ENCODE results near the gene MAPKBP1.

Gene MAPKBP1

GRCh38 chr15:41782371-41783282 lies 8.3 kb downstream of the MAPKBP1 start:
- DNase-seq = no peak

- no peak for DNase-seq
Observed at GRCh38 chr15:41783296-41783695, 9.0 kb downstream of the MAPKBP1 start.

GRCh38 chr15:41788262-41788661 lies 14.0 kb downstream of the MAPKBP1 start:
- DNase-seq = no peak

GRCh38 chr15:41789236-41789635 lies 15.0 kb downstream of the MAPKBP1 start:
- no peak for DNase-seq

GRCh38 chr15:41789662-41790061 lies 15.4 kb downstream of the MAPKBP1 start:
- DNase-seq = no peak

- DNase-seq = no peak
Observed at GRCh38 chr15:41790169-41790568, 15.9 kb downstream of the MAPKBP1 start.

GRCh38 chr15:41790756-41791546 lies 16.7 kb downstream of the MAPKBP1 start:
- no peak for DNase-seq

GRCh38 chr15:41791547-41791937 lies 17.3 kb downstream of the MAPKBP1 start:
- DNase-seq = no peak

- no peak for DNase-seq
Observed at GRCh38 chr15:41792000-41792637, 17.8 kb downstream of the MAPKBP1 start.

GRCh38 chr15:41794081-41794480 lies 19.8 kb downstream of the MAPKBP1 start:
- no peak for DNase-seq

GRCh38 chr15:41795996-41796856 lies 21.9 kb downstream of the MAPKBP1 start:
- no peak for DNase-seq

- no peak for DNase-seq
Observed at GRCh38 chr15:41797201-41797944, 23.1 kb downstream of the MAPKBP1 start.

- no peak for DNase-seq
Observed at GRCh38 chr15:41798607-41799487, 24.6 kb downstream of the MAPKBP1 start.

- no peak for DNase-seq
Observed at GRCh38 chr15:41799488-41799805, 25.2 kb downstream of the MAPKBP1 start.

- no peak for DNase-seq
Observed at GRCh38 chr15:41801185-41801584, 26.9 kb downstream of the MAPKBP1 start.

GRCh38 chr15:41801850-41802455 lies 27.7 kb downstream of the MAPKBP1 start:
- DNase-seq = no peak

- no peak for DNase-seq
Observed at GRCh38 chr15:41804361-41804760, 30.1 kb downstream of the MAPKBP1 start.

GRCh38 chr15:41804916-41805666 lies 30.8 kb downstream of the MAPKBP1 start:
- DNase-seq = no peak

- DNase-seq = no peak
Observed at GRCh38 chr15:41805711-41806110, 31.4 kb downstream of the MAPKBP1 start.
